Astrocyte of the cerebellum (primary cell): Measurements from ENCODE around the gene NFKBIA.

Experiments used
- DNase-seq: peaks from one replicate; pipeline ENCODE4 v3.0.0-alpha.2; 2011; ENCODE audit warnings: low read depth
- H3K4me3 ChIP-seq: 2 replicates; pipeline ENCODE4 v1.5.1; 2011; ENCODE audit warnings: mild to moderate bottlenecking, low read depth, low read length, moderate library complexity
- in situ Hi-C: cut with HindIII; loops from 2 replicates; pipeline ENCODE4 v1.10.0; 2017; ENCODE audit warnings: low sequenced_read_pairs
- TF ChIP-seq, protein P1 (sequence below): IDR thresholded peaks from 2 replicates; pipeline ENCODE4 v1.5.1; 2012; ENCODE audit warnings: low read length, low read depth, moderate library complexity, mild to moderate bottlenecking; ENCODE audit errors: missing control alignments

NFKBIA gene

DNA sequence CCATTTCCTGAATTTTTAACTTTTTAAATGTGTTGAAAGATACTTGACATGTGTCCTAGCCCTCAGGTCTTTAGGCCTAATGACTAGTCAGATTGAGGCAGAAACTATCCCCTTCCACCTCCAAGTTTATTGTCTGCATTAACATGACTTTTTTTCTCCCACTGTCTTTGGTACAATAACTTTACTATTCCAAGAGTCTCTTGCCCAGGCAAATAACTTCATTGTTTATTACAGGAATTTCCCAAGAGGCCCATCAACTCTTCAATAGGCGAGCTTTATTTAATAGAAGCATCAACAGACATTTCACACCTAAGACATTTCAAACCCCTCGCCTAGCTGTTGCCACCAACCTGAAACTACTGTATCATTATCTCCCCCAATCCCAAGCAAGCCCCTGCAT, 10.7 kb downstream of the NFKBIA start:
- in situ Hi-C loops = no loop called here
- TF ChIP-seq, protein P1, sequence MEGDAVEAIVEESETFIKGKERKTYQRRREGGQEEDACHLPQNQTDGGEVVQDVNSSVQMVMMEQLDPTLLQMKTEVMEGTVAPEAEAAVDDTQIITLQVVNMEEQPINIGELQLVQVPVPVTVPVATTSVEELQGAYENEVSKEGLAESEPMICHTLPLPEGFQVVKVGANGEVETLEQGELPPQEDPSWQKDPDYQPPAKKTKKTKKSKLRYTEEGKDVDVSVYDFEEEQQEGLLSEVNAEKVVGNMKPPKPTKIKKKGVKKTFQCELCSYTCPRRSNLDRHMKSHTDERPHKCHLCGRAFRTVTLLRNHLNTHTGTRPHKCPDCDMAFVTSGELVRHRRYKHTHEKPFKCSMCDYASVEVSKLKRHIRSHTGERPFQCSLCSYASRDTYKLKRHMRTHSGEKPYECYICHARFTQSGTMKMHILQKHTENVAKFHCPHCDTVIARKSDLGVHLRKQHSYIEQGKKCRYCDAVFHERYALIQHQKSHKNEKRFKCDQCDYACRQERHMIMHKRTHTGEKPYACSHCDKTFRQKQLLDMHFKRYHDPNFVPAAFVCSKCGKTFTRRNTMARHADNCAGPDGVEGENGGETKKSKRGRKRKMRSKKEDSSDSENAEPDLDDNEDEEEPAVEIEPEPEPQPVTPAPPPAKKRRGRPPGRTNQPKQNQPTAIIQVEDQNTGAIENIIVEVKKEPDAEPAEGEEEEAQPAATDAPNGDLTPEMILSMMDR = no peak
- DNase-seq = no peak
- H3K4me3 ChIP-seq = no peak overlapping the region

DNA sequence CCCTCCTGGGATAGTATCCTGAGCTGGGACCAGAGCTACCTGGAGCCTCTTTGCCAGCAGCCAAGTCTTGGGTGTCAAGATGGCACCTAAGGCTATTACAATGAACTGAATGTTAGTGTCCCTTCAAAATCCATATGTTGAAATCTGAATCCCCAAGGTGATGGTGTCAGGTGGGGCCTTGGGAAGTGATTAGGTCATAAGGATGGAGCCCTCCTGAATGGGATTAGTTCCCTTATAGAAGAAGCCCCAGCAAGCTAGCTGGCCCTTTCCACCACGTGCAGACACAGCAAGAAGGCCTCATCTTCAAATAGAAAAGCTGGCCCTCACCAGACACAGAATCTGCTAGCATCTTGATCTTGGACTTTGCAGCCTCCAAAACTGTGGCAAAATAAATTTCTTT, 12.4 kb downstream of the NFKBIA start:
- in situ Hi-C loops = no loop called here
- no peak overlapping the region for H3K4me3 ChIP-seq
- TF ChIP-seq, protein P1 = no peak
- no peak for DNase-seq

DNA sequence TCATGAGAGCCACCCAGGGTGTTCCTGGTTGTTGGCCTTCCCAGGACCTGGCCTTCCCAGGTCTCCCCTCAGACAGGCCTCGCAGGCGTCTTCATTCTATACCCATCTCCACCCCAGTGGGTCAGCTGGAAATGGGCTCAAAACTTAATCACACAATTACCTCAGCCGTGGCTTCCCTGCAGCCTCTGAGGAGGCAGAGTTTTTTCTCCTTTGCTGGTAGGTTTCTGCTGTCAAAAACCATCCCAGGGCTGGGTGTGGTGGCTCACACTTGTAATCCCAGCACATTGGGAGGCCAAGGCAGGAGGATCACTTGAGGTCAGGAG, 13.2 kb downstream of the NFKBIA start:
- TF ChIP-seq, protein P1 = no peak
- no peak for DNase-seq
- no peak overlapping the region for H3K4me3 ChIP-seq
- in situ Hi-C loops = no loop called here

DNA sequence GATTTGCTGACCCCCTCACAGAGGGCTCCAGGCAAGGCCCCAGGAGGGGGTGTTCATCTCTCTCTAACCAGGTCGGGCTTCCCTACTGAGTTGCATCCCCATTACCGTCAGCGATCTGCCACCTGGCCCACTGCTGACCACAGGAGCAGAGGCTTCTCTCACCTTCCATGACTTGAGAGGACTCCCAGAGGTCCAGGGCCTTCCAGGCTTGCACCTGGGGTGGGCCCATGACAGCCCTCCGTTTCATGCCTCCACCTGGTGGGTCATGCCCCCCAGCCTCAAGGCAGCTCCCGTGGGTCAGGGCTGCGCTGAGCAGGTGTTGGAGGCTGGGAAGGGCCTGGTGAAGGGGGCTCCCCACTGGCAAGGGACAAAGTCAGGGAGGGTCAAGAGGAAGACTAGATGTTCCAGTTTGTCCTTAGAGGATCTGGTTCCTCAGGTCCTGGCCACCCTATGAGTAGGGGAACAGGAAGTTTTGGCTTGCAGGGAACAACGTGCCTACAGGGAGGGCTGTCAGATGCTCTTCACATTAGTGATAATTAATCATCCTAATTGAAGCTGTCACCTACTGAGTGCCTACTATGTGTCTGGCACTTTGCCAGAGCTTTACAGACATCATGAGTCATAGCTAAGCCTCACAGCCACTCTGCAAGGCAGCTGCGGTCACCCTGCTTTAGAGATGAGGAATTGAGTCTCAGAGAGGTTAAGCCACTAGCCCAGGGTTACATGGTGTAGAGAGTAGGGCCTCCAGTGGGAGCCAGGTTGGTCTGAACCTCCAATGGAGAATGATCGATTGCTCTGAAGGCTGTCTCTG, 13.8 kb downstream of the NFKBIA start:
- in situ Hi-C loops = no loop called here
- DNase-seq = no peak
- TF ChIP-seq, protein P1 = no peak
- no peak overlapping the region for H3K4me3 ChIP-seq

DNA sequence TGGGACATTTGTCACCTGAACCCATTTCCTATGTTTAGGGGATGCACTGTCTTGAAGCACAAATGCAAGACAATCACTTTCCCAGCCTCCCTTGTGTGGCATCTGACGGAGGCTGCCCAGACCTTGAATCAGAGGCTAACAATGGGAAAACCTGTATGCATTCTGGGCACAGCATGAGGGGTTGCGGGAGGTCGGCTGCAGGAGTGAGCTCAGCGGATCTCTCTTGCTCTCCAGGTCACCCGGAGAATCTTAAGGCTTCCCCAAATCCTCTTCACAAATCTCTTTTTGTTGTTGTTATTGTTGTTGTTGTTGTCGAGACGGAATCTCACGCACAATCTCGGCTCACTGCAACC, 15.3 kb downstream of the NFKBIA start:
- no peak for DNase-seq
- in situ Hi-C loops = no loop called here

DNA sequence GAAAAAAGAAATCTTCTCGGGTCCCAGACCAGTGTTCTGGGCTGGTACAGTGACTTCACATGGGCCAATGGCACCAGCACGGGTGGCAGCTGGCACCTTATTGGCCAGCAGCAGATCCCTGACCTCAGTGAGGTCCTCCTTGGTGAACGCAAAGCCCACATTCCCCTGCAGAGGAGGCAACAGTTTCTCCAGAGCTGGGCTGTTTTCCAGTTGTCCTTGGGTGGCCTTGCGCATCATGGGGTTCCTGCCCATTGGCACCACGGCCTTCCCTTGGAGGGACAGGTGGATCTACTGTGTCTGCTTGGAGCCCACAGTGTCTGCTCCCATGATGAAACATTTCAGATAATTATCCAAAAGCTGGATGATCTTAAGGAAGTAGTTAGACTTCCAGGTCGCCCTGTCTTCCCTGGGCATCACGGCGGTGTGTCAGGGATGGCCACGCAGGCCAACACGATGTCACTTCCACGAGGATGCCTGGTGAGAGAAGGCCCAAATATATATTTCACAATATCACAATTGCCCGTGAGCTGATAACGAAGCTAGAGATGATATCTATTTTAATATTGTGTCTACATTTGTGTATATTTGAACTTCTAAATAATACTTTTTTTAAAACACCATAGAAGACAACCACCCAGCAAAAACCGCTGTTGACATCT, 15.8 kb downstream of the NFKBIA start:
- TF ChIP-seq, protein P1 = no peak
- DNase-seq = no peak
- H3K4me3 ChIP-seq = no peak overlapping the region
- in situ Hi-C loops = no loop called here

More for the DNA sequence above, 15.3 kb downstream of the NFKBIA start:
- TF ChIP-seq, protein P1 = no peak
- H3K4me3 ChIP-seq = no peak overlapping the region
